ENCODE data around the gene LRP5.

LRP5 gene

GRCh38 chr11:68411501-68411991, 99.2 kb downstream of the LRP5 start:
- Histone ChIP-seq H3K9me2 (replicated peaks; ENCODE audit: control insufficient read depth, low read length) (no peaks in the 10 kb centered on the region), H3K27me3 (ENCODE audit: control insufficient read depth, low read length) (no peaks in the 10 kb centered on the region), H3K79me2 (ENCODE audit: control insufficient read depth, low read length) (no peaks in the 10 kb centered on the region), H3K4me1 (ENCODE audit: control insufficient read depth, low read length) (no peaks in the 10 kb centered on the region), H3F3A (ENCODE audit: control insufficient read depth, insufficient read depth) (no peaks in the 10 kb centered on the region), H3K4me2 (ENCODE audit: low read length) (no peak overlapping the region), H4K20me1 (ENCODE audit: control insufficient read depth, insufficient read depth, low read depth, low read length) (no peaks in the 10 kb centered on the region), H3K9me3 (ENCODE audit: control insufficient read depth, insufficient read depth, low read length) (no peaks in the 10 kb centered on the region), H3K4me3 (ENCODE audit: low read length) (no peak overlapping the region), H3K27ac (ENCODE audit: low read depth, low read length) (no peak overlapping the region), H3K36me3 (ENCODE audit: control insufficient read depth, low read length) (peaks cover 11% of the 10 kb centered on the region)
- TF ChIP-seq, protein P1, sequence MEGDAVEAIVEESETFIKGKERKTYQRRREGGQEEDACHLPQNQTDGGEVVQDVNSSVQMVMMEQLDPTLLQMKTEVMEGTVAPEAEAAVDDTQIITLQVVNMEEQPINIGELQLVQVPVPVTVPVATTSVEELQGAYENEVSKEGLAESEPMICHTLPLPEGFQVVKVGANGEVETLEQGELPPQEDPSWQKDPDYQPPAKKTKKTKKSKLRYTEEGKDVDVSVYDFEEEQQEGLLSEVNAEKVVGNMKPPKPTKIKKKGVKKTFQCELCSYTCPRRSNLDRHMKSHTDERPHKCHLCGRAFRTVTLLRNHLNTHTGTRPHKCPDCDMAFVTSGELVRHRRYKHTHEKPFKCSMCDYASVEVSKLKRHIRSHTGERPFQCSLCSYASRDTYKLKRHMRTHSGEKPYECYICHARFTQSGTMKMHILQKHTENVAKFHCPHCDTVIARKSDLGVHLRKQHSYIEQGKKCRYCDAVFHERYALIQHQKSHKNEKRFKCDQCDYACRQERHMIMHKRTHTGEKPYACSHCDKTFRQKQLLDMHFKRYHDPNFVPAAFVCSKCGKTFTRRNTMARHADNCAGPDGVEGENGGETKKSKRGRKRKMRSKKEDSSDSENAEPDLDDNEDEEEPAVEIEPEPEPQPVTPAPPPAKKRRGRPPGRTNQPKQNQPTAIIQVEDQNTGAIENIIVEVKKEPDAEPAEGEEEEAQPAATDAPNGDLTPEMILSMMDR (IDR thresholded peaks at IDR 0.05; ENCODE audit: low read depth, low read length, poor library complexity, severe bottlenecking): no peak
- TF ChIP-seq EZH2phosphoT487 (IDR thresholded peaks at IDR 0.05; ENCODE audit: borderline replicate concordance, low read length): no peak

GRCh38 chr11:68412593-68413475, 100.4 kb downstream of the LRP5 start:
- TF ChIP-seq, protein P1 (IDR thresholded peaks at IDR 0.05; ENCODE audit: low read depth, low read length, poor library complexity, severe bottlenecking): no peak
- TF ChIP-seq EZH2phosphoT487 (IDR thresholded peaks at IDR 0.05; ENCODE audit: borderline replicate concordance, low read length): no peak
- Histone ChIP-seq H3K36me3 (ENCODE audit: control insufficient read depth, low read length) (peaks cover 11% of the 10 kb centered on the region), H3K27me3 (ENCODE audit: control insufficient read depth, low read length) (no peaks in the 10 kb centered on the region), H3K4me1 (ENCODE audit: control insufficient read depth, low read length) (no peaks in the 10 kb centered on the region), H3K27ac (ENCODE audit: low read depth, low read length) (no peak overlapping the region), H3K9me2 (replicated peaks; ENCODE audit: control insufficient read depth, low read length) (no peaks in the 10 kb centered on the region), H3K4me2 (ENCODE audit: low read length) (no peak overlapping the region), H3K4me3 (ENCODE audit: low read length) (no peak overlapping the region), H3K79me2 (ENCODE audit: control insufficient read depth, low read length) (no peaks in the 10 kb centered on the region), H4K20me1 (ENCODE audit: control insufficient read depth, insufficient read depth, low read depth, low read length) (no peaks in the 10 kb centered on the region), H3K9me3 (ENCODE audit: control insufficient read depth, insufficient read depth, low read length) (no peaks in the 10 kb centered on the region), H3F3A (ENCODE audit: control insufficient read depth, insufficient read depth) (no peaks in the 10 kb centered on the region)

- H3K4me2 ChIP-seq (ENCODE audit: low read length): no peak overlapping the region
- H3K36me3 ChIP-seq (ENCODE audit: control insufficient read depth, low read length): peaks cover 11% of the 10 kb centered on the region
- no peak overlapping the region for H3K4me3 ChIP-seq (ENCODE audit: low read length)
- no peaks in the 10 kb centered on the region for H4K20me1 ChIP-seq (ENCODE audit: control insufficient read depth, insufficient read depth, low read depth, low read length)
- H3K27me3 ChIP-seq (ENCODE audit: control insufficient read depth, low read length): no peaks in the 10 kb centered on the region
- no peak overlapping the region for H3K27ac ChIP-seq (ENCODE audit: low read depth, low read length)
- no peak for TF ChIP-seq EZH2phosphoT487 (IDR thresholded peaks at IDR 0.05; ENCODE audit: borderline replicate concordance, low read length)
- TF ChIP-seq, protein P1 (IDR thresholded peaks at IDR 0.05; ENCODE audit: low read depth, low read length, poor library complexity, severe bottlenecking): no peak
- H3K4me1 ChIP-seq (ENCODE audit: control insufficient read depth, low read length): no peaks in the 10 kb centered on the region
- no peaks in the 10 kb centered on the region for H3K9me2 ChIP-seq (replicated peaks; ENCODE audit: control insufficient read depth, low read length)
- no peaks in the 10 kb centered on the region for H3F3A ChIP-seq (ENCODE audit: control insufficient read depth, insufficient read depth)
- H3K9me3 ChIP-seq (ENCODE audit: control insufficient read depth, insufficient read depth, low read length): no peaks in the 10 kb centered on the region
- no peaks in the 10 kb centered on the region for H3K79me2 ChIP-seq (ENCODE audit: control insufficient read depth, low read length)
These were observed 101.2 kb downstream of the LRP5 start for GRCh38 chr11:68413591-68413999.
